ENCODE measurements around the gene MAP6.

MAP6 gene

DNA sequence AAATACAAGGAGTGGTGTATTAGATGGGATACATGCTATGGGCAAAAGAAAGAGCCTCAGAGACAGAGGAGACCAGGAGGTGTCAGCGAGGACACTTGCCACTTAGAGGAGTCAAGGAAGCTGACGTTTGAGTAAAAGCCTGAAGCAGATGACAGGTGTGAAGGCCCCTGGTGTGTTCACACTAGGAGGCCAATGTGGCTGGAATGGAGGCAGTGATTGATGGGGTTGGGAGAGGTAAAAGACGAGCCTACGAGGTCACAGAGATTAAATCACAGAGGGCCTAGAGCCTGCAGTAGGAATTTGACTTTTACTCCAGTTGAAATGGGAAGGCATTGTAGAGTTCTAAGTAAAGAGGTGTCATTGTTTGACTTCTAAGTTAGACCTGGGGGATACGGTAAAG is 131.1 kb downstream of the MAP6 start:
- intact Hi-C loops (cut with DNase I), result no loop called here
- no peak for DNase-seq

Data from posterior cingulate gyrus (tissue), 11 donors.